Stomach (tissue), 9 donors: ENCODE data around the gene FOXK2. TPM values are rescaled to one million over a fixed set of nuclear protein-coding genes. Genes with fewer than 3 reads are reported as not detected.
A peak's percentile ranks its signal among the peaks of the same experiment; 100 is the strongest.
"Not testable (repeated sequence)": the region's sequence is repeated elsewhere in the genome, so short reads cannot be mapped to it uniquely, and the experiment has no call there.

Experiments
- DNase-seq, 2 donors: peaks; one replicate each; pipeline versions ENCODE4 v3.0.0 to v3.0.0-alpha.2; 2013 to 2019
- H3K27ac ChIP-seq, 5 donors: fragments of 200-600 bp in 4 of 5; sonication (generic) in 4 of 5; one replicate each; pipeline ENCODE4 v1.5.1; 2013 to 2019; ENCODE audit warnings: mild to moderate bottlenecking in 1 of 5, moderate library complexity in 1 of 5
- H3K27me3 ChIP-seq, 3 donors: fragments of 200-600 bp; sonication (generic); one replicate each; pipeline ENCODE4 v1.5.1; 2017 to 2019; ENCODE audit warnings: mixed run types in 1 of 3
- H3K36me3 ChIP-seq, 4 donors: fragments of 200-600 bp; sonication (generic); 1 replicate in 3 of 4; 2 replicates in 1 of 4; pipeline ENCODE4 v1.5.1; 2016 to 2019
- H3K4me1 ChIP-seq, 4 donors: fragments of 200-600 bp; sonication (generic); one replicate each; pipeline ENCODE4 v1.5.1; 2016 to 2019
- H3K4me3 ChIP-seq, 4 donors: fragments of 200-600 bp; sonication (generic) in 3 of 4; one replicate each; pipeline ENCODE4 v1.5.1; 2016 to 2019; ENCODE audit warnings: mild to moderate bottlenecking in 1 of 4
- H3K9me3 ChIP-seq, 4 donors: fragments of 200-600 bp; sonication (generic); one replicate each; pipeline ENCODE4 v1.5.1; 2016 to 2019
- EP300 ChIP-seq: sonication (generic); formaldehyde crosslinking; IDR thresholded peaks from one replicate; pipeline ENCODE4 v1.6.1; 2017; ENCODE audit warnings: antibody characterized with exemption
- POLR2A ChIP-seq, 4 donors: fragments of 450-650 bp; IDR thresholded peaks; one replicate each; pipeline ENCODE4 v1.6.1; 2016; ENCODE audit warnings: antibody characterized with exemption in 4 of 4, control low read depth in 2 of 4, mild to moderate bottlenecking in 1 of 4, moderate library complexity in 1 of 4
- POLR2AphosphoS5 ChIP-seq, 3 donors: sonication (generic); formaldehyde crosslinking; IDR thresholded peaks; one replicate each; pipeline ENCODE4 v1.6.1; 2016; ENCODE audit warnings: antibody characterized with exemption in 3 of 3
- WGBS, 5 donors: extraction: QIAGEN DNeasy Blood & Tissue Kit in 3 of 5; methylation state at CpG; one replicate each; pipeline versions ENCODE4 v1.1.5 to v1.1.7; 2013 to 2018; 5-methylcytosine and 5-hydroxymethylcytosine counted together
- intact Hi-C: fragments of 100-400 bp; cut with DNase I; formaldehyde crosslinking; loops from one replicate; pipeline ENCODE4 v1.15.1; 2023; ENCODE audit warnings: low total_unique reads
- polyA plus RNA-seq, 3 donors: library from polyadenylated mRNA; stranded (reverse); fragments of 200-250 nt; gene quantifications; one replicate each; pipeline ENCODE4 v1.2.3, GENCODE V29; 2013
- total RNA-seq, 5 donors: library from RNA; depleted of rRNA; stranded (reverse); fragments of >200 nt; gene quantifications; one replicate each; pipeline versions ENCODE4 v1.1.0 to v1.2.3, GENCODE V29; 2014 to 2016
- TF ChIP-seq, protein P1 (sequence below), 7 experiments: fragments of 450-650 bp in 4 of 7; fragments of 200-600 bp in 3 of 7; sonication (generic) in 3 of 7; IDR thresholded peaks; one replicate each; pipeline ENCODE4 v1.5.1; 2016 to 2019; ENCODE audit warnings: antibody characterized with exemption in 7 of 7, control low read depth in 2 of 7, mild to moderate bottlenecking in 1 of 7
- donor health status: healthy with polysubstance abuse.
- donor health status: Bipolar disorder and iron deficiency.
- donor health status: healthy.

Gene FOXK2
- total and polyA plus RNA-seq, 8 donors = 12.8 to 71.8 (median 31.9) TPM

DNA sequence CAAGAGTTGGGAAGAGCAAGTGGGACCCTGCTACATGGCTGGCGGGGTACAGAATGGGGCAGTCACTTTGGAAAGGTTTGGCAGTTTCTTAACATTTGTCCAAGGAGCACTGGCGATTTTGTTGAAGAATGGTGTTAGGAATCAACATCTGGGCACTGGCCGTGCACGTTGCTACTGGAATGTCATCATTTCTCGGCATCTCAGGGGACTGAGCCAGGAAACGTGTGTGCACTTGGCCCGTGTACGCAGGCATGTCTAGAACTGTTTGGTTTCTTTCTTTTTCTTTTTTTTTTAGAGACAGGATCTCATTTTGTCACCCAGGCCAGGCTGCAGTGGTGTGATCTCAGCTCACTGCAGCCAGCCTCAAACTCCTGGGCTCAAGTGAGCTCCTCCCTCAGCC, 17.3 kb upstream of the FOXK2 start:
- H3K9me3 ChIP-seq = no peaks in the 10 kb centered on the region
- H3K4me3 ChIP-seq = no peak overlapping the region
- H3K4me1 ChIP-seq = peaks cover 0 to 14% (median 9%) of the 10 kb centered on the region in 4 donors
- peak overlapping the region in 1 of 5 donors; percentile 46 for H3K27ac ChIP-seq
- intact Hi-C loops = no loop called here
- WGBS, 5 donors = 34 to 58% (median 47%) methylated on average over 8 of the region's 8 CpGs
- TF ChIP-seq, protein P1, sequence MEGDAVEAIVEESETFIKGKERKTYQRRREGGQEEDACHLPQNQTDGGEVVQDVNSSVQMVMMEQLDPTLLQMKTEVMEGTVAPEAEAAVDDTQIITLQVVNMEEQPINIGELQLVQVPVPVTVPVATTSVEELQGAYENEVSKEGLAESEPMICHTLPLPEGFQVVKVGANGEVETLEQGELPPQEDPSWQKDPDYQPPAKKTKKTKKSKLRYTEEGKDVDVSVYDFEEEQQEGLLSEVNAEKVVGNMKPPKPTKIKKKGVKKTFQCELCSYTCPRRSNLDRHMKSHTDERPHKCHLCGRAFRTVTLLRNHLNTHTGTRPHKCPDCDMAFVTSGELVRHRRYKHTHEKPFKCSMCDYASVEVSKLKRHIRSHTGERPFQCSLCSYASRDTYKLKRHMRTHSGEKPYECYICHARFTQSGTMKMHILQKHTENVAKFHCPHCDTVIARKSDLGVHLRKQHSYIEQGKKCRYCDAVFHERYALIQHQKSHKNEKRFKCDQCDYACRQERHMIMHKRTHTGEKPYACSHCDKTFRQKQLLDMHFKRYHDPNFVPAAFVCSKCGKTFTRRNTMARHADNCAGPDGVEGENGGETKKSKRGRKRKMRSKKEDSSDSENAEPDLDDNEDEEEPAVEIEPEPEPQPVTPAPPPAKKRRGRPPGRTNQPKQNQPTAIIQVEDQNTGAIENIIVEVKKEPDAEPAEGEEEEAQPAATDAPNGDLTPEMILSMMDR (IDR thresholded peaks at IDR 0.05) = no peak
- TF ChIP-seq POLR2AphosphoS5 (IDR thresholded peaks at IDR 0.05) = peak in 2 of 3 donors; percentile 32 to 34
- no peak for DNase-seq
- no peaks in the 10 kb centered on the region for H3K36me3 ChIP-seq
- no peaks in the 10 kb centered on the region for H3K27me3 ChIP-seq

DNA sequence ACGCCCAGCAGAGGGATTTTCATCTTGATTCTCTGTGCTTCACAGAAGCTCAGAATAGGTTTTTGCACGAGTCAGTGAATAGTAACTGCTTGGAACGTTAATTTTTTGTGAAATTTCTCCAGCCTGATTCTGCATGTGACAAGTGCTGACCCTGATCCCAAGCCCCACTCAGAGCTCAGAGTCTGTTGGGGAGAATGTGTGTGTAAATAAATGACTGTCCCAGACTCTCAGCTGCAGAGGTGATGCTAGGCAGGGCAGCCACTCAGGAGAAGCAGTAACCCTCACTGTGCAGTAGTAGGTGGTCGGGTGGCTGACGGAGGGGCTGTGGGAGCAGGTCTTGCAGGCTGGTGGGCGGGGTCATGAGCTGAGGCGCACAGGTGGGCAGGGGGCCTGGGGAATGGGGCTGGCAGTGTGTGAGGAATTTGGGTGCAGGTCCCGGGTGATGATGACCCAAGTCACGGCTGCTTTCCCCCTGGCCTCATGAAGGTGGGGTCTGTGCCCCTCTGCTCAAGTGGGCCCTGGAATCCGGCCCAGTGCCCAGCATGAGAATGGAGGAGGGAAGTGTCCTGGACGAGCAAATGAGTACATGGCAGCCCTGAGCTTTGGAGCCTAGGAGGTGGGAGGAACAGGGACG, 16.3 kb upstream of the FOXK2 start:
- Histone ChIP-seq H3K36me3 (no peaks in the 10 kb centered on the region), H3K27me3 (no peaks in the 10 kb centered on the region), H3K27ac (no peak overlapping the region), H3K4me1 (peaks cover 0 to 6% (median 1%) of the 10 kb centered on the region in 4 donors), H3K9me3 (no peaks in the 10 kb centered on the region), H3K4me3 (no peak overlapping the region)
- DNase-seq = no peak
- intact Hi-C loops = no loop called here
- 79 to 82% (median 80%) methylated on average over 11 to 12 of the region's 12 CpGs for WGBS, 5 donors
- no peak for TF ChIP-seq EP300
- no peak for TF ChIP-seq POLR2A (IDR thresholded peaks at IDR 0.05)
- no peak for TF ChIP-seq POLR2AphosphoS5 (IDR thresholded peaks at IDR 0.05)
- TF ChIP-seq, protein P1 (IDR thresholded peaks at IDR 0.05) = no peak

DNA sequence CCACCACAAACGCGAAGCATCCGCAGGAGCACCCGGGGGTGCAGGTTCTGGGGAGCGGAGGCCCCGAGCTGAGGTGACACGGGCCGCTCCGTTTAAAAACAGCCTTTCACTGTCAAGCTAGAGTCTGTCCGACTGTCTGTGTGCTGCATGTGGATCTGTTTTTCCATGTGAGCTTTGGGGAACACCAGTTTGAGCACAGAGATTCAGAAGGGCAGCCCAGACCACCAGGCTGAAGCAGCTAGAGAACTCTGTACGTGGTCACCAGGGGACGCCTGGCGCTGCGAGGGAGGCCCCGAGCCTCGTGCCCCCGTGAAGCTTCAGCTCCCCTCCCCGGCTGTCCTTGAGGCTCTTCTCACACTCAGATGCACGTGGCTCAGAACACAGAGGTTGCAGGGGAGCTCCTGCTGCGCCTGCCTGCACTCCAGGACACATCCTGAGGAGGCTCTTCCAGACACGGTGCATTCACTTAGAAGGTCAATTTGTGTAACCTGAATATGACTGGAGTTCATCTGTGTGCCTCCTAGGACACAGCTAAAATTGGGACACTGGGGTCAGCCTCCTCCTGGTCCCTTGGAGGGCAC, 15.7 kb upstream of the FOXK2 start:
- H3K36me3 ChIP-seq = no peaks in the 10 kb centered on the region
- TF ChIP-seq EP300 (no peak), POLR2A (IDR thresholded peaks at IDR 0.05) (no peak), POLR2AphosphoS5 (IDR thresholded peaks at IDR 0.05) (no peak)
- TF ChIP-seq, protein P1 (IDR thresholded peaks at IDR 0.05) = no peak
- no peaks in the 10 kb centered on the region for H3K9me3 ChIP-seq
- no peaks in the 10 kb centered on the region for H3K27me3 ChIP-seq
- no peak overlapping the region for H3K27ac ChIP-seq
- peaks cover 0 to 1% (median 0%) of the 10 kb centered on the region in 4 donors for H3K4me1 ChIP-seq
- 77 to 83% (median 80%) methylated on average over 16 to 21 of the region's 21 CpGs for WGBS, 5 donors
- DNase-seq = no peak
- H3K4me3 ChIP-seq = no peak overlapping the region
- intact Hi-C loops = no loop called here

DNA sequence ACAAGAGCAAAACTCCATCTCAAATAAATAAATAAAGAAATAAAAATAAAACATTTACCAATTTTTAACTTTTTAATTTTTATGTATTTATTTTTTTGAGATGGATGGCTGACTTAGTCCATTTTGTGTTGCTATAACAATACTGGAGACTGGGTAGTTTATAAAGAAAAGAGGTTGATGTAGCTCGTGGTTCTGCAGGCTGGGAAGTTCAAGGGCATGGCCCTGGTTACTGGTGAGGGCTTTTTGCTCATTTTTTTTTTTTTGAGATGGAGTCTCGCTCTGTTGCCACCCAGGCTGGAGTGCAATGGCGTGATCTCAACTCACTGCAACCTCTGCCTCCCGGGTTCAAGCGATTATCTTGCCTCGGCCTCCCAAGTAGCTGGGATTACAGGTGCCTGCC, 14.2 kb upstream of the FOXK2 start:
- Histone ChIP-seq H3K27me3 (no peaks in the 10 kb centered on the region), H3K9me3 (no peaks in the 10 kb centered on the region), H3K27ac (no peak overlapping the region), H3K36me3 (no peaks in the 10 kb centered on the region), H3K4me1 (no peaks in the 10 kb centered on the region), H3K4me3 (no peak overlapping the region)
- no peak for DNase-seq
- intact Hi-C loops = no loop called here
- WGBS, 5 donors = 91 to 97% (median 96%) methylated on average over 6 of the region's 6 CpGs
- TF ChIP-seq POLR2A (IDR thresholded peaks at IDR 0.05) (no peak), EP300 (no peak), POLR2AphosphoS5 (IDR thresholded peaks at IDR 0.05) (no peak)
- TF ChIP-seq, protein P1 (IDR thresholded peaks at IDR 0.05) = no peak

DNA sequence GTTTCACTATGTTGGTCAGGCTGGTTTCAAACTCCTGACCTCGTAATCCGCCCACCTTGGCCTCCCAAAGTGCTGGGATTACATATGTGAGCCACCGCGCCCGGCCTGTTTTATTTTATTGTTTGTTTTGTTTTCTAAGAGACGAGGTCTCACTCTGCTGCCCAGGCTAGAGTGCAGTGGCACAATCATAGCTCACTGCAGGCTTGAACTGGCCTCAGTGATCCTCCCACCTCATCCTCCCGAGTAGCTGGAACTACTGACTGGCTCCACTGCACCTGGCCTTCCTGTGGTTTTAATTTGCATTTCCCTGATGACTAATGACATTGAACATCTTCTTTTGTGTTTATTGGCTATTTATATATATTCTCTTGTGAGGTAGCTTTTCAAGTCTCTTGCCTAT, 13.1 kb upstream of the FOXK2 start:
- H3K36me3 ChIP-seq, H3K9me3 ChIP-seq, H3K4me1 ChIP-seq, H3K27ac ChIP-seq, H3K27me3 ChIP-seq, DNase-seq, intact Hi-C loops, H3K4me3 ChIP-seq: not testable (repeated sequence)
- WGBS, 5 donors = 60 to 80% (median 71%) methylated on average over 7 of the region's 7 CpGs
